Gastrocnemius medialis (tissue), 4 donors: ENCODE results near the gene KRTAP20-2. TPM values are rescaled to one million over a fixed set of nuclear protein-coding genes. Genes with fewer than 3 reads are reported as not detected.

Source experiments
- ATAC-seq, 2 donors: fragments of 150-250 bp; one replicate each; pipeline ENCODE4 v1.9.1; 2016
- DNase-seq, 2 donors: peaks; one replicate each; pipeline ENCODE4 v3.0.0-alpha.2; 2019
- H3K27ac ChIP-seq, 4 donors: fragments of 200-600 bp; sonication (generic); 1 replicate in 1 of 4; 2 replicates in 3 of 4; pipeline ENCODE4 v1.5.1; 2016 to 2018; ENCODE audit warnings: mild to moderate bottlenecking in 2 of 4, moderate library complexity in 1 of 4
- H3K27me3 ChIP-seq, 3 donors: fragments of 200-600 bp; sonication (generic) in 2 of 3; 1 replicate in 1 of 3; 2 replicates in 2 of 3; pipeline versions ENCODE4 v1.5.1 to v1.6.0; 2016 to 2019; ENCODE audit warnings: mild to moderate bottlenecking in 1 of 3, moderate library complexity in 1 of 3
- H3K36me3 ChIP-seq, 2 donors: fragments of 200-600 bp; sonication (generic) in 1 of 2; one replicate each; pipeline ENCODE4 v1.5.1; 2017 to 2018
- H3K4me1 ChIP-seq, 2 donors: fragments of 200-600 bp; sonication (generic) in 1 of 2; one replicate each; pipeline ENCODE4 v1.5.1; 2016 to 2017; ENCODE audit warnings: mild to moderate bottlenecking in 2 of 2
- H3K4me3 ChIP-seq, 4 donors: fragments of 200-600 bp; sonication (generic) in 3 of 4; 1 replicate in 1 of 4; 2 replicates in 3 of 4; pipeline ENCODE4 v1.5.1; 2016 to 2019; ENCODE audit warnings: mild to moderate bottlenecking in 2 of 4
- H3K9me3 ChIP-seq, 3 donors: fragments of 200-600 bp; sonication (generic) in 2 of 3; 1 replicate in 1 of 3; 2 replicates in 2 of 3; pipeline ENCODE4 v1.5.1; 2016 to 2019
- CTCF ChIP-seq, 5 experiments: fragments of 450-650 bp in 3 of 5; fragments of 200-600 bp in 2 of 5; sonication (generic) in 2 of 5; IDR thresholded peaks in 4 of 5; conservative IDR thresholded peaks in 1 of 5; 1 replicate in 4 of 5; 2 replicates in 1 of 5; pipeline ENCODE4 v1.5.1; 2016 to 2019; ENCODE audit warnings: antibody characterized with exemption in 5 of 5, mild to moderate bottlenecking in 3 of 5, moderate library complexity in 3 of 5
- POLR2A ChIP-seq, 2 donors: fragments of 450-650 bp; IDR thresholded peaks; one replicate each; pipeline ENCODE4 v1.6.1; 2017; ENCODE audit warnings: antibody characterized with exemption in 2 of 2, mild to moderate bottlenecking in 2 of 2, moderate library complexity in 2 of 2
- in situ Hi-C, 4 donors: fragments of 200-750 bp; cut with MboI; loops; one replicate each; pipeline versions ENCODE4 v1.15.0 to v1.8.0; 2017; ENCODE audit warnings: low sequenced_read_pairs in 4 of 4
- intact Hi-C: fragments of 100-400 bp; cut with DNase I; formaldehyde crosslinking; loops from one replicate; pipeline ENCODE4 v1.15.1; 2023; ENCODE audit warnings: low total_unique reads
- total RNA-seq, 4 donors: library from RNA; depleted of rRNA; stranded (reverse); fragments of >200 nt; gene quantifications; one replicate each; pipeline versions ENCODE4 v1.1.0 to v1.2.3, GENCODE V29; 2016

Gene KRTAP20-2
- total RNA-seq, result not detected

GRCh38 chr21:30634906-30635305 lies at the start of gene KRTAP20-2:
Gene KRTAP20-2 (plus strand): TSS chr21:30635206. CDS start chr21:30635264, 58 bp downstream.
- DNase-seq (no peak), ATAC-seq (no peak)
- intact Hi-C loops, result no loop called here
- H3K4me1 ChIP-seq, result no peaks in the 10 kb centered on the region
- no peaks in the 10 kb centered on the region for H3K27me3 ChIP-seq
- H3K27ac ChIP-seq, result no peak within 1 kb of the TSS
- H3K36me3 ChIP-seq, result no peaks in the 10 kb centered on the region
- no peaks in the 10 kb centered on the region for H3K9me3 ChIP-seq
- in situ Hi-C loops, result loop anchor here in 1 of 4 donors (10.0 kb wide), 1 partner anchor 60 kb away; no protein-coding TSS in a partner anchor
- no peak within 1 kb of the TSS for H3K4me3 ChIP-seq
- TF ChIP-seq CTCF (IDR thresholded peaks at IDR 0.05 in 4 of 5, conservative IDR thresholded peaks at IDR 0.05 in 1 of 5) (no peak), POLR2A (IDR thresholded peaks at IDR 0.05) (no peak)

- intact Hi-C loops (no loop called here), in situ Hi-C loops (no loop called here)
- Histone ChIP-seq H3K27ac (no peak within 1 kb of the TSS), H3K4me1 (no peaks in the 10 kb centered on the region), H3K36me3 (no peaks in the 10 kb centered on the region), H3K4me3 (no peak within 1 kb of the TSS), H3K9me3 (no peaks in the 10 kb centered on the region), H3K27me3 (no peaks in the 10 kb centered on the region)
- DNase-seq (no peak), ATAC-seq (no peak)
- TF ChIP-seq POLR2A (IDR thresholded peaks at IDR 0.05), result no peak
- no peak for TF ChIP-seq CTCF (IDR thresholded peaks at IDR 0.05 in 4 of 5, conservative IDR thresholded peaks at IDR 0.05 in 1 of 5)
Observed at GRCh38 chr21:30590297-30590696, 44.7 kb upstream of the KRTAP20-2 start, which contains the start of gene KRTAP22-2. Gene KRTAP22-2 (minus strand): TSS chr21:30590397.

- H3K27me3 ChIP-seq, result no peaks in the 10 kb centered on the region
- ATAC-seq, result no peak
- H3K4me3 ChIP-seq, result no peak within 1 kb of the TSS
- DNase-seq, result no peak
- H3K9me3 ChIP-seq, result no peaks in the 10 kb centered on the region
- H3K4me1 ChIP-seq, result no peaks in the 10 kb centered on the region
- no peaks in the 10 kb centered on the region for H3K36me3 ChIP-seq
- in situ Hi-C loops, result no loop called here
- no peak within 1 kb of the TSS for H3K27ac ChIP-seq
- TF ChIP-seq CTCF (IDR thresholded peaks at IDR 0.05 in 4 of 5, conservative IDR thresholded peaks at IDR 0.05 in 1 of 5) (no peak), POLR2A (IDR thresholded peaks at IDR 0.05) (no peak)
- intact Hi-C loops, result no loop called here
Observed at GRCh38 chr21:30592140-30592539, 42.9 kb upstream of the KRTAP20-2 start, which contains the start of gene KRTAP6-3. Gene KRTAP6-3 (plus strand): TSS chr21:30592440. CDS start chr21:30592446, 6 bp downstream.

- no peak within 1 kb of the TSS for H3K4me3 ChIP-seq
- TF ChIP-seq POLR2A (IDR thresholded peaks at IDR 0.05), result no peak
- no peak for TF ChIP-seq CTCF (IDR thresholded peaks at IDR 0.05 in 4 of 5, conservative IDR thresholded peaks at IDR 0.05 in 1 of 5)
- H3K36me3 ChIP-seq, result no peaks in the 10 kb centered on the region
- DNase-seq, result no peak
- H3K9me3 ChIP-seq, result no peaks in the 10 kb centered on the region
- no peaks in the 10 kb centered on the region for H3K27me3 ChIP-seq
- no peak within 1 kb of the TSS for H3K27ac ChIP-seq
- H3K4me1 ChIP-seq, result no peaks in the 10 kb centered on the region
- ATAC-seq, result no peak
- intact Hi-C loops, result no loop called here
- in situ Hi-C loops, result no loop called here
Observed at GRCh38 chr21:30598802-30599201, 36.2 kb upstream of the KRTAP20-2 start, which contains the start of gene KRTAP6-2. Gene KRTAP6-2 (minus strand): TSS chr21:30598902. CDS start chr21:30598874, 28 bp downstream.

- TF ChIP-seq CTCF (IDR thresholded peaks at IDR 0.05 in 4 of 5, conservative IDR thresholded peaks at IDR 0.05 in 1 of 5) (no peak), POLR2A (IDR thresholded peaks at IDR 0.05) (no peak)
- Histone ChIP-seq H3K27ac (no peak within 1 kb of the TSS), H3K36me3 (no peaks in the 10 kb centered on the region), H3K27me3 (no peaks in the 10 kb centered on the region), H3K9me3 (no peaks in the 10 kb centered on the region), H3K4me3 (no peak within 1 kb of the TSS), H3K4me1 (no peaks in the 10 kb centered on the region)
- DNase-seq (no peak), ATAC-seq (no peak)
- in situ Hi-C loops (no loop called here), intact Hi-C loops (no loop called here)
Observed at GRCh38 chr21:30600787-30601186, 34.2 kb upstream of the KRTAP20-2 start, which contains the start of gene KRTAP22-1. Gene KRTAP22-1 (plus strand): TSS chr21:30601087.
